ENCODE data around the gene TUBB6.

TUBB6 gene

DNA sequence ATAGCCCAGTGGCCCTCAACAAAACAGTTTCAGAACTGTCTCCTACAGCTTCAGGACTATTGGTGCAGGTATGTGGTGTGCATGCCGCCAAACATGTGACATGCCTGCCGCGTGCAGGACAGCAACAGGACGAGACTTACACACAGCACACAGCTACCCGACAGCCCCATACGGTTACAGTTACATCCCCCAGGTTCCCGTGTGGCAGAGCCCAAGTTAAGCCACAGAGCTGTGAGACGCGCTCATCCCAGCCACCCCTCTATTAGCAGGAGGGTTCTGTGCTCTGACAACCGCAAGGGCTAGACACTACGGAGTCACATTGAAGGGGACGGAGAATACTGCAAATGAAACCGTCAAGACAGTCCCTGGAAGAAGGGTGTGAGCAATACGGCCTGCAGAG is 16.4 kb upstream of the TUBB6 start:
- no peak for DNase-seq

- DNase-seq, result no peak
These were observed 14.2 kb upstream of the TUBB6 start for GRCh38 chr18:12293831-12294230.

DNA sequence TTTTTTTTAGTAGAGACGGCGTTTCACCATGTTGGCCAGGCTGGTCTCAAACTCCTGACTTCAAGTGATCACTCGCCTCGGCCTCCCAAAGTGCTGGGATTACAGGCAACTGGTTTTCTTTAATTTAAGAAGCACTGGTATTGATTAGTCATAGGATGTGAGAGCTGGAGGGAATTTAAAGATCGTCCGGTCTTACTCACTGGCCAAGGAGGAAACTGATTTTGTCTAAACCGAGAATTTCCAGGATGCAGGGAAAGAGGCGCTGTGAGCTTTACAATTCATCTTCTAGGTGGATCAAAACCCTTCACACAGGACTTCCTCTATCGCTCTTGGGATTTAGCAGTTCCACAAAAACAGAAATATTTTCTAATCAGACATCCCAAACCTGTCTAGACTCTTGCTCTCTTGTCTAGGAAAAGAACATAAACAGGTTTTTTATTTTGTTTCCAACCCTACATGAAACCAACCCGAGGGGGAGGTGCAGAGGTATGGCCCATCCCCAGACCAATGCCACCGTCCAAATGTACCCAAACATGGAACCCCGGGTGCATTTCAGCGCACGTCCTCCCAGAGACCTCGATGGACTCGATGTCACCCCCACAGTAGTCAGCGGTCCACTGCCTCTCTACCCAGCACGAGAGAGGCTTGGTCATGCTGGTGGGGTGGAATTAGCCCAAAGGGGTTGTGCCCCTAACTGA is 12.5 kb upstream of the TUBB6 start:
- DNase-seq, result no peak

- no peak for DNase-seq
These were observed 12.0 kb upstream of the TUBB6 start for GRCh38 chr18:12296087-12296403.

DNA sequence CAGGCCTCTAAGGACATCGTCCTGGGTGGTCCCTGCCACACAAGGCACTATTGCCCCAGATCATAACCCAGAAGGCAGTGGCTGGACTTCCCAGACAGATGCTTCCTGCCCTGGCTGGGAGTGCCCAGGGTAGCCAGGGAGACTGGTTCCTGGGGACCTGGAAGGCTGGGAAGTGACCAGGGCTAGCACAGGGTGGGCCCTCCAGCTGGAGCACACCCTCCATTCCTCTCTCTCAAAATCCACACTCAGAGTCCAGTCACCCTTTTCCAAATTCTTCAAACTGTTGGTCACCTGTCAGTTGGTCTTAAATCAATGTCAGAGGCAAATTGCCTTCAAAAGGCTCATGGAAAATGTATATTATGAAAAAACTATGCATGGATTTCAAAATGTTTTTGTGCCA is 11.6 kb upstream of the TUBB6 start:
- no peak for DNase-seq

GRCh38 chr18:12299862-12300261 is 8.2 kb upstream of the TUBB6 start:
- DNase-seq, result no peak

DNA sequence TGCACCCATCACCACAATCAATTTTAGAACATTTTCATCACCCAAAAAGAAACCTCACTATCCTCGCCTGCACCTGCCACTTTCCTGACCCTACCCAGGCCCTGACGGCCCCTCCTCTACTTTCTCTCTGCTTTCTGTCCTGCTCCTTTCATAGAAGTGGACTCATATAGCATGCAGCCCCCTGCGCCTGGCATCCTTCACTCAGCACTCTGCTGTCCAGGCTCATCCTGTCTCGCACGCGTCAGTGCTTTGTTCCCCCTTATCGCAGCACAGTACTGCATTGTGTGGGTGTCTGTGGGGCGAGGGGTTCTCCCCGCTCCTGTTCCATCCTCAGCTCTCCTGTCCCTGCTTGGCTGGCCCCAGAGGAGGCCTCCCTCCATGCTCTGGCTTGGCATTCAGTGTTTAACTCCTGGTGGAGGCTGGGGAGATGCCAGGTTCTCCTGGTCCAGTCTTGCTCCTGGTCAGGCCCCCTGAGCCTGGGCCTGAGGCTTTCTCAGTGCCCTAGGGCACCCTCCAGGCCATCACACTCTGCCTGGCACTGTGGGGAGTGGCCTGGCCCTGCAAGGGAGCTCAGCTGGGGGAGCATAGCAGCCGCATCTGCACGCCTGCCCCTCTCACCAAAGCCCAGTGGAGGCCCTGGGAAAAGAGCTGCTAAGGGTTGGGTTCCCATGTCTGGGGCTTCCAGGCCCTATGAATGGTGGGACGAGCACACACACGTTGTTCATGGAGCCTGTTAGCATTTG is 6.6 kb upstream of the TUBB6 start:
- DNase-seq, result no peak

DNA sequence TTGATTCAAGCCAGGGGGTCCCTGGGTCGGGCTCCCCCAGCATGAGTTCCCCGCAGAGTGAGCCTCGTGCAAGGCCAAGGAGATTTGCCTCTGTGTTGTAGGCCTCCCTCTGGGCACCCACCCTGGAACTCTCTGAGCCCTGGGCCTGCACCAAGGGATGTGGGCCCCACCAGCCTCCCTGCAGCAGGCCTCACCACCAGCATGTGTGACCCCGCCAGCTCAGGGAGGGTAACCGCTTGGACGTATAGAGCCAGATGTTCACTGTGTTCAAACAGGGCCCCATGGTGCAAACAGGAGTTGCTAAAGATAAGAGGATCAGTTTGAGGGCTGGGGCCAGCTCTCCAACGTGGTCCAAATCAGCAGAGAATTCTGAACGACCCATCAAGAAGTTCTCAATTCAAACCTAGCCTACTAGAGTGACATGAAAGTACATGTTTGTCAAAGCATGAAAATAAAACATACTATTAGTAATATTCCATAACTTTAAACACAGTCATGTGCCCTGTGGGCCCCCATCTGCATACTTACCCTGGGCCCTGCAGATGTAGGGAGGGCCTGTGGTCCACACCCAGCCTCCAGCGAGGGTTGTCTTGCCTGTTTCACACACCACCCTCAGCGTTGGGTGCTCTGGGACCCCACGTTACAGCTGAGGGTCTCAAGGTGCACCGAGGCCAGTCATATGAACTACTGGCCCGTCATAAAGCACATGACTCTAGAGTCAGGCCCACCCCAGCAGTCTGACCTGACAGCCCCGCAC is 5.5 kb upstream of the TUBB6 start:
- no peak for DNase-seq

DNA sequence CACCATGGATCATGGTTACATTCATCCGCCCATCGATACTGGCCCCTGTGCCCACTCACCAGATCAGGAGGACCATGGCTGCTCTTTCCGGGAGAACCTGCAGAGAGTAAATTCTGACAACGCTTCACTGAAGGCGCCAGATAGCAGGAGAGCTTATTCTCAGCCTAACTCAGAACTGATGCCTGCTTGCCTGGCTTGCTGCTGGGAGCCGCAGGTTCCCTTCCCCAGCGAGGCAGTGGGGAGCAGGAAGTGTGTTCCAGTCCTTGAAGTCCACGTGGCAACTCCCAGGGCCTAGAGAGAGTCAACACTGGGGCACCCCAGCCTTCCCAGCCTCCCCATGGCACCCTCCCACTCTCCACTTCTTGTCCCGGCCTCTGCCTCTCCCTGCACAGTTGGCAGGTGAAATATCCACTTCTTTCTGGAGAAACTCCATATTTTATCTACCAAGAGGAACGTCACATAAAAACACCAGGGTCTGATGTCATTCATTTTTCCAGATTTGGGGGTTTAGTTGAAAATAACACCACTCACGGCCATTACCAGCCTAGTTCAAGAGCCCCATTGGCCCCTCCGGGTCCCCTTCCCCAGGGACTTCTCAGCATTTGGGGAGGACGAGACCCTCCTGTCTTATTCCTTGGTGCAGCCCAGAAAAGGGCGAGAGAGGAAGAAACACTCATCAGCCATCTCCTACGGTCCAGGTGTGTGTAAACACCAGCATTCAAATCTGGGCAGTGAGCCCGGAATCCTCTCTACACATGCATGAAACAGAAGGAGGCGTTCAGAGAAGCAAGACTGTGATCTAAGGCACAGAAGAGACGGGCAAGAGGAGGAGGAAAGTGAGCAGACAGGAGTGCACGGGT is 3.5 kb upstream of the TUBB6 start:
- no peak for DNase-seq

DNA sequence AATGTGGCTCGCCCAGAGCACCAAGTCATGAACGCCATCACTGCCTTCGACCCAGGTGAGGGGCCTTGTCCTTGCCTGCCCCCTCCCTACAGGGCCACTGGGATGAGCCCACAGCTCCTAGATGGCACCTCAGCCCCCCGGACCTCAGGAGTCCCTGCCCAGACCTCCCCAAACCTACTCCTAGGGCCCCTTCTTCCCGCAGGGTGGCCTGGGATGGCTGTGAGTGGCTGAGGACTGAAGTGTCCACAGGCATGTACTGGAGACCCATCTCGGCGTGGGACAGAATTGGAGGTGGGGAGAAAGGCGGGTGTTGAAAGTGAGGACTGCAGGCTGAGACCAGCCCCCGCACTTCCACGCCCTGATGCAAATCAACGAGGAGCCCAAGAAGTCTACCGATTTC is 2.8 kb upstream of the TUBB6 start:
- DNase-seq, result no peak

GRCh38 chr18:12305930-12306629 is 2.0 kb upstream of the TUBB6 start:
- no peak for DNase-seq

GRCh38 chr18:12306752-12307700 is 1.0 kb upstream of the TUBB6 start:
- DNase-seq, result no peak

- peak; percentile 14 for DNase-seq
These were observed 502 bp downstream of the TUBB6 start for GRCh38 chr18:12308386-12309100.

DNA sequence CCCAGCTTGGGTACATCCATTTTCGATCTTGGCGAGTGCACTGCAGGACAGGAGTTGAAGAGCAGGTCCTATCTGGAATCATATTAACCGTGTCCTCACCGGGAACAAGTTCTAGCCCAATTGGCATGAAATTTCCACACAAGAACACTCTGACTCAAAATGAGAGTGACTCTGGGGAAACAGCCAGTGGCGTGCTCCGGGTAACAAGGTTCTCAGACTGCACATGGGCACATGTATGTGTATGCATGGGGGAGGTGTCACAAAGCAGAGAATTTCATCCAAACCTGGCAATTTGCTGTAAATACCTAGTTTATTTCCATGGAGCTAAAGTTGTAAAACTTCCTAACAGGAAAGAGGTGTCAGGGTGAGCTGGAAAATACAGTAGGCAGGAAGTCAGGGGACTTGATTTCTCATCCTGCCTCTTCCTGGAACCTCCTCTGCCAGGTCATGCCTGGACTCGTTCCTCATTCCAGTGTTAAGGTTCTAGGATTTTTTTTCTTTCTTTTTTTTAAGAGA is 1.7 kb downstream of the TUBB6 start:
- DNase-seq, result no peak

GRCh38 chr18:12310762-12311161 is 2.7 kb downstream of the TUBB6 start:
- no peak for DNase-seq

DNA sequence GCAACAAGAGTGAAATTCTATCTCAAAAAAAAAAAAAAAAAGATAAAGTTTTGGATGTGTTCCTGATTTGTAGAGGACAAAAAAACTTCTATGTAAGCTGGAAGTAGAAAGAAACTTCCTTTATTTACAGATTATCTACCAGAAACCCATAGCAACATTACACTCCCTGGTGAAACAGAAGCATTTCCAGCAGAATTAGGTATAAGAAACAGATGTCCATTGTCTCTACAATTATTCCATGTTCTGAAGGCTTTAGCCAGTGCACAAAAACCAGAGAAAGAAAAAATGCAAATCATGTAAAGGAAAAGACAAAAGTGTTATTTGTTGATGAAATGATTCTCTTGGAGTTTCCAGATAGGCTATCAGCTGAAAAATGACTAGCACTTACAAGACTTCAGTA is 4.9 kb downstream of the TUBB6 start:
- DNase-seq, result no peak

- no peak for DNase-seq
These were observed 5.6 kb downstream of the TUBB6 start for GRCh38 chr18:12313530-12314245.

GRCh38 chr18:12314591-12315305 is 6.7 kb downstream of the TUBB6 start:
- DNase-seq, result no peak

- no peak for DNase-seq
These were observed 7.4 kb downstream of the TUBB6 start for GRCh38 chr18:12315490-12315889.
